ENCODE measurements around the gene ZNF91.
"Not testable (repeated sequence)": the region's sequence is repeated elsewhere in the genome, so short reads cannot be mapped to it uniquely, and the experiment has no call there.

ZNF91 gene

DNA sequence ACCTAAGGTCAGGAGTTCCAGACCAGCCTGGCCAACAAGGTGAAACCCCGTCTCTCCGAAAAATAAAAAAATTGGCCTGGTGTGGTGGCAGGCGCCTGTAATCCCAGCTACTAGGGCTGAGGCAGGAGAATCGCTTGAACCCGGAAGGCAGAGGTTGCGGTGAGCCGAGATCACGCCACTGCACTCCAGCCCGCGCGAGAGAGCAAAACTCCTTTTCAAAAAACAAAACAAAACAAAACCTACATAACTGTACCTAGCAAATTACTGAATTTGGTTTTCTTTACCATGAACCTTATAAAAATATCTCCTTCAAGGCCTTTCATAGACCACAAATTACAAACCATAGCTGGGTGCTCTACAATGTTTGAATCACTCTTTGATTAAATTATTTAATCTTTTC, 760 bp downstream of the ZNF91 start:
- peak; percentile 57 to 59 for DNase-seq

DNA sequence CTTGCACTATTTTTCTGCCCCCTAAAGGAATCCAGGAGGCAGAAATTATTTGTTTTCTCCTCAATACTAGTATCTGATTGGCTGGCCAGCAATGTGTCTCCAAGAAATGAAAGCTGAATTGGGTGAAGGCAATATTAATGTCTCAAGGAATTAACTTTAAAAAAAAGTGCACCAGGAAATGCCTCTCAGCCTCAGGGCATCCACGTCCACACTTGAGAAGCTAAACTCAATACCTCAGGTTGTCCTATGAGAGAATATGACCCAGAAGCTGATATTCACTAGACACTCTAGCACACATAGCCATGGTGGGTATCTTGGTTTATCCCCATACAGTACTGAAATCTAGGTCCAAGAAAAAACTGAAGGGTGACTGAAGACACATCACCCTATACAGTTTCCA, 2.1 kb downstream of the ZNF91 start:
- DNase-seq: no peak

DNA sequence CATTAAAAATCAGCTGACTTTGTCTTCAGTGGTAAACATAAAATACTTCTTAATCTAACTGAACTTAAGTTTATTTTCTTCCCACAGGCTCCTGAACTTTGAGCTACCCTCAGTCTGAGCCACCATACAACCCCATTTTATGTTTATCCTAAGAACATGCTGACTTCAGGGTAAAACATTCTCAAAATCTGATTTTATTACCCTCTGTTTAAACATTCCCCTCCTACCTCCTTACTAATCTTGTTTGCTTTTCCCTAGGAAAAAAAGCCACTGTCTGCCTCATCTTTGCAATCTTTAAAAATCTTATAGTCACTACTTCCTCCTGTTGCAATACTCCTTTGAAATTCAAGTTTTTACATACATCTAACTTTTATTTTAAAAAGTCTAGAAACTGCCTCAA, 4.0 kb downstream of the ZNF91 start:
- DNase-seq: no peak

GRCh38 chr19:23385404-23385803, 9.9 kb downstream of the ZNF91 start:
- no peak for DNase-seq

GRCh38 chr19:23384858-23385257, 10.4 kb downstream of the ZNF91 start:
- DNase-seq: no peak

DNA sequence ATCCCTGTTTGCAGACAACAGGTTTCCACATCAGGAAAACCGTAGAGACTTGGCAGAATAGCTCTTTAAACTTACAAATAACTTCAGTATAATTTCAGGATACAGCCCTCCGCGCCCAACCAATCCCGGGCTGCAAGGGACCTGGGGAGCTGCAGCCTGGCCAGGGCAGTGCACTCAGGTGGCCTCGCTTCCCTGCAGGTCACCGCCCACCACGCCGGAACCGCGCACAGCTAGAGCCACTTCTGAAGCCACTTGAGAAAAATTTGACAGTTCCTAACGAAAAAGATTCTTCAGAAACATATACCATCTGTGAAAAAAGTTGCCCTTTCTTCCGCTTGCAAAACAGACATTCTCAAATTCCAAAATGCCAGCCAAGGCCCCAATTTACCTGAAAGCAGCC, 11.1 kb downstream of the ZNF91 start:
- DNase-seq: no peak

DNA sequence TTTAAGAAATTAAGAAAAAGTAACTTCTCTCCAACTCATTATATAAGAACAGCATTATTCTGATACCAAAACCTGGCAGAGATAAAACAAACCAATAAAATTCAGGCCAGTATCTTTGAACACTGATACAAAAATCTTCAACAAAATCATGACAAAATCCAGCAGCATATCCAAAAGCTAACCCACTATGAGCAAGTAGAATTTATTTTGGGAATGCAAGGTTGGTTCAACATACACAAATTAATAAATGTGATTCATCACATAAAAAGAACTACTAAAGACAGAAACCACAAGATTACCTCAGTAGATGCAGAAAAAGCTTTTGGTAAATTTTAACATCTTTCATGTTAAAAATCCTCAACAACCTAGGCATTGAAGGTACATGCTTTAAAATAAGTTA, 12.3 kb downstream of the ZNF91 start:
- DNase-seq: no peak

- DNase-seq: no peak
Measured at GRCh38 chr19:23381114-23381513, 14.2 kb downstream of the ZNF91 start.

DNA sequence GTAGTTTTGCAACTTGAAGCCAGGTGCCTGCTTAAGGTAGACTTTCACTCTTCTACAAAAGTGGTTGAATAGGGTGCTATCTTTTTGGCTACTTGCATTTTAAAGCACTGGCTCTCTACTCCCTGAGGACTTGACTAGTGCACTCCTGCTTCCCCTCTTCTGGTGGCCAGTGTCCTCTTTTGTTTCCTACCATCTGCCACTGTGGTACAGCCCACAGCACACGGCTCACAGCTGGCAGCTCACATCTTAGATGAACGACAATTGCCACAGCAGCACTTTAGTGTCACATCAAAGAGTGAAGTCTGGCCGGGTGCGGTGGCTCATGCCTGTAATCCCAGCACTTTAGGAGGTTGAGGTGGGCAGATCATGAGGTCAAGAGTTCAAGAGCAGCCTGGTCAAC, 15.6 kb downstream of the ZNF91 start:
- DNase-seq: peak in 1 of 2 donors; percentile 12

DNA sequence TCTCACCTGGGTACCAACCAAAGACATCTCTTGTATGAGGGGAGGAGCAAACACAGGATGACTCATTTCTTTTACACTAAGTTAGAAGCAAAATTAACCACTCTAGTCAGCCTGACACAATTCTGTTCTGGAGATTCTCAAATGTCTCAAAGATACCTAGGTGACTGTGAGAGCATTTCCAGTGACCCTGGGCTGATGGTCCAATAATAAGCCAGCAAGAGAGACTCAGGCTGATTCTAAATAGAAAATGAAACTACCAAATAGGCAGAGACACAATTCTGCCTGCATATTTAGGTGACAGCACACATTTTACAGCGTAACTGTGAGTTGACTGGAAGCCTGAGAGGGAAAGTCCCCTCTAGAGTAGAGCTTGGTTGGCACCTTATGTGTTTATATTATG, 16.3 kb downstream of the ZNF91 start:
- no peak for DNase-seq

DNA sequence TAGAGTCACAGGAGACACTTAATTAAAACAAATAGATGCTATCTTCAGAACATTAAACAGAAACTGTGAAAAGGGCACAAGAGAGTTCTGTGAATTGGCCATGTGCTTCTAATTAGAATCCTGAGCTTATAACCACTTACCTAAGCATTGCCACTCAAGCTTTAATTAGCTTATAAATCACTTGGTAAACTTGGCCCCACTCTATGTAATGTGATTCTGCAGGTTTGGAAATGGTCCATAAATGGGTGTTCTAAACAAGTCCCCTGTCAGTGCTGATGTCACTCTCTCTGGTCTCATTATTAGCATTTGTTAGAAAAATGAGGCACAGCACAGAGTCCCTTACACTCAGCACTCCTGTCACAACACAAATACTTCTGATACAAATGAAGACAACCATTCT, 18.0 kb downstream of the ZNF91 start:
- DNase-seq: no peak

DNA sequence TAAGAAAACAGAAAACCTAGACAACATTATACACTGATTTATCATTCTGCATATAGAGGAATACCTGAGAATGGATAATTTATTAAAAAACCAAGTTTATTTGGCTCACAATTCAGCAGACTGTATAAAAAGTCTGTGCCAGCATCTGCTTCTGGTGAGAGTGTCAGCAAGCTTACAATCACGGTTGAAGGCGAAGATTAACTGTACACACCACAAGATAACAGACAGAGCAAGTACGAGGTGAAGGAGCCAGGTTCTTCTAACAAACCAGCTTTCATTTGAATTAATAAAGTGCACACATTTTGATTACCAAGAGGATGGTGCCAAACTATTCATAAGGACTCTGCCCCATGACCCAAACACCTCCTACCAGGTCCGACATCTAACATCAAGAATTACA, 28.8 kb downstream of the ZNF91 start:
- no peak for DNase-seq

- not testable (repeated sequence) for DNase-seq
Measured at GRCh38 chr19:23366031-23366430, 29.2 kb downstream of the ZNF91 start.

- no peak for DNase-seq
Measured at GRCh38 chr19:23365222-23365621, 30.0 kb downstream of the ZNF91 start.

DNA sequence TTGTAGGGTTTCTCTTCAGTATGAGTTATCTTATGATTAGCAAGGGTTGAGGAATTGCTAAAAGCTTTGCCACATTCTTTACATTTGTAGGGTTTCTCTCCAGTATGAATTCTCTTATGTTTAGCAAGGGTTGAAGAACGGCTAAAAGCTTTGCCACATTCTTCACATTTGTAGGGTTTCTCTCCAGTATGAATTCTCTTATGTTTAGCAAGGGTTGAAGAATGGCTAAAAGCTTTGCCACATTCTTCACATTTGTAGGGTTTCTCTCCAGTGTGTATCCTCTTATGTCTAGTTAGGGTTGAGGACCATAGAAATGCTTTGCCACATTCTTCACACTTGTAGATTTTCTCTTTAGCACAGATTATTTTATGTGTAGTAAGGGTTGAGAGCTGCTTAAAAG, 33.4 kb downstream of the ZNF91 start:
- not testable (repeated sequence) for DNase-seq

DNA sequence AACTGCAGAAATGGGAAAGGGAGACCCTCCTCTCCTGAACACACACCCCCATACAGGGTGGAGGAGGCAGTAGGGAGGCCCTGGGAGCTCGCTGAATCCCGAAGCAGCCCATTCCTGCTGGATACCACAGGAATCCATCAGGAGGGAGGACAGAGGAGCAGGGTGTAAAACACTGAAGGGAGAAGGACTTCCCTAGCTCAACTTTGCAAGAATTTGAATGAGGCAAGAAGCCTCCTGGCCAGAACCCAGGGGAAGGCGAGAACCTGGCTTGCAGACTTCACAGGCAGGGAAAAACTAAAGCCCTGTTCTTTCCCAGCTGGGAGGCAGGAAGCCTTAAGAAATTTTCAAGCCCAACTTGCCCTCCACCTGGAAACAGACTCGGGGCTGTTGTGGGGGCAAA, 43.5 kb downstream of the ZNF91 start:
- no peak for DNase-seq

DNA sequence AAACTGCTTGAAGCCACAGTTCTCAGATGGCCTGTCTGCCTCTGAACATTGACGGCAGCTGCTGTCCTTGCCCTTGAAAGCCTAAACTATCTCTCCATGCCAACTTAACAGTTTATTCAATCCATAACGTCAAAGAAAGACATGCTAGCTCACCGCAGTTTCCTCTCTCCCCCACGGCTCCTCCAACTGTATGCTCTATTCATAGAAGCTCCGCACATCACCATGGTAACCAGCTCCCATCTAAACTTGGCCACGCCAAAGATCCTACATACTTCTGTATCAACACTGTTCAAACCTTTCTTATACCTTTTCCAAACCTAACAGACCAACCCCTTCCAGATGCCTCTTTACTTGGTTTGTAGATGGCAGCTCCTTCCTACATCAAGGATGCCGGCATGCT, 48.6 kb downstream of the ZNF91 start:
- DNase-seq: no peak

DNA sequence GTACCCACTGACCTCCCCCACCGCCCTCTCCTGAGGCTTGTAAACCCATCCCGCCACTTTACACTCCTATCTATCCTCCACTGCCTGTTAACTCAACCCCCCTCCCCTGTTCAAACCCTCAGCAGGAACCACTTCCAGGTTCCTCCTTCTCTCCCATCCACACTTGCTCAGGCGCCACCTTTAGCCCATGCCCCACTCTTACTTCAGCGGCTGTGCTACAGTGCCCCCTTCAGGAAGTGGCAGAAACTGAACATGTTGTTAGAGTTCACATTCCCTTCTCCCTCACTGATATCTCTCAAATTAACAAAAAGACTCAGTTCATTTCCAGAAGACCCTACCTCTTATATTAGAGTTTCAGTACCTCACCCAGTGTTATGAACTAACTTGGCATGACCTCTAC, 49.4 kb downstream of the ZNF91 start:
- DNase-seq: no peak

DNA sequence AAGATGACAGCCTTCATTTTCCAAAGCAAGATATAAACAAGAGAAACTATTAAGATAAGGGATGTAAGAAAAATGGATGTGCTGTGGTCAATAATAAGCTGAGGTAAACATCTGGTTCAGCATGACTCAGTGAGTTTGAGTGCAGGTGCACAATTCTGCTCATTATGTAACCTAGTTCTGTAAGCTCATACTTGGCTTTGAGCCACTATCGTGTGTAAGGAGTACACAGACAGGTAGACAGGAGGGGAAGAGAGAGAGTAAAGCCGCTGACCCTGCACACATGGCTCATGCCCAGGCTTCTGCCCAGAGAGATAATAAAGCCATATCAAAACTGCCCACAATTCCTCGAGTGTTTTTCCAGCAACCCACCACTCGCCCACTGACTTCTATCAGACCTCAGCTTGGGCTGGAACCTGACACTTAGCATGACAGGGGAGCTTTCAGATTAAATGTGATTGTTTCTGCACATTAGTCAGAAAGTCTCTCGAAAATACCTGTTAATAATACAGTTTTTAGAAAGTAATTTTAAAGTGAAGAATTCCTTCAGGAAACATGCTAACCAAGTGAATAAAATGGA, 51.7 kb downstream of the ZNF91 start:
- DNase-seq: no peak

- DNase-seq: no peak
Measured at GRCh38 chr19:23328211-23328610, 67.1 kb downstream of the ZNF91 start.

DNA sequence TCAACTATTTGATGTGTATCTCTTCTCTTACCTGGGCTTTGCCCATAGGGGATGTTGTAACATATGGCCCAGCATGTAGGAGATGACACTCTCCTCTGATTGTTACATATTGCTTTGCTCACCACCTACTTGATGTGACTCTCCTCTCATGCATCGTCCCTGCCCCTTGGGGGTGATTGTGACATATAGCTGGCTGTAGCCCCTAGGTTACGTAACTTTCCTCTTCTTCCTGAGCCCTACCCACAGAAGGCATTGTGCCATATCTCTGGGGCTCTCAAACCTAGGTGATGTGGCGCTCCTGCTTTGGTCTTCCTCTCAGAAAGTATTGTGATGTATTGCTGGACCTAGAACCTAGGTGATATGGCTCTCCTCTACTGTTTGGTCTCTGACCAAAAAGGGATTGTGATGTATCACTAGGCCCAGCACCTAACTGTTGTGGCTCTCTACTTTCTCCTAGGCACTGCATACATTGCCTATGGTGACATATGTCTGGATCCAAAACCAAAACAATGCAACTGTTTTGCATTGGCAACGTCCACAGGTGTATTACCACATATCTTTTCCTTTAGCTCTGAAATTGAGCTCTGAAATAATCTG, 73.2 kb downstream of the ZNF91 start:
- no peak for DNase-seq

GRCh38 chr19:23321403-23321802, 73.9 kb downstream of the ZNF91 start:
- DNase-seq: not testable (repeated sequence)

DNA sequence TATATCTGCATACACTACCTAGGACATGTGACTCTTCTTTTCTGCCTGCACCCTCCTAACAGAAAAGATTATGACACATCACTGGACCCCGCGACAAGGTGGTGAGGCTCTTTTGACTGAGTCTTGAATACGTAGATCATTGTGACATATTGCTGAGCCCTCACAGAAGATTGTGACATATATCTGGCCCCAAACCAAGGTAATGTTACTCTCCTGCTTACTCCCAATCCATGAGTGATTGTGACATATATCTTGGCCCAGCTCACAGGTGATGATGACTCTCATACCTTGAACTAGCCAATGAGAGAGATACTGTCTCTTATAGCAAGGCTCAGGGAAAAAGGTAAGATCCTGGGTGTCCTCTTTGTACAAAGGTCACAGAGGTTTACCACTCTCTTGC, 75.7 kb downstream of the ZNF91 start:
- not testable (repeated sequence) for DNase-seq

DNA sequence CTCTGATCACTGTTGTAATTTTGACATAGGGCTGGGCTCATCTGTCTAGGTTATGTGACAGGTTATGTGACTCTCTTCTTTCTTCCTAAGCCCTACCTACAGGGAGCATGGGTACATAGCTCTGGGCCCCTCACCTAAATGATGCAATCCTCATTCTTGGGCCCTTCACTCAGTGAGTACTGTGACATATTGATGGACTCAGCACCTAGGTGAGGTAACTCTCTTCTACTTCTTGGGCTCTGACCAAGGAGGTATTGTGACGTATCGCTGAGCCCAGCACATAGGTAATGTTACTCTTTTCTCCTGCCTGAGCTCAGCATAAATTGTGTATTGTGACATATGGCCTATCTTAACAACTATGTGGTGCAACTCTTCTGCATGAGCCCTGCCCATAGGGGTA, 76.3 kb downstream of the ZNF91 start:
- not testable (repeated sequence) for DNase-seq

GRCh38 chr19:23318143-23318542, 77.1 kb downstream of the ZNF91 start:
- DNase-seq: no peak

Measured in CD4-positive, alpha-beta T cell treated with Interleukin-1 beta for 1 hour (primary cell).